GM20000 (cell line): Measurements from ENCODE around the gene HOXA3.

Experiments
- DNase-seq: peaks from one replicate; pipeline ENCODE4 v3.0.0; 2012; ENCODE audit warnings: low spot score
- TF ChIP-seq, protein P1 (sequence below): IDR thresholded peaks from 2 replicates; pipeline ENCODE4 v1.5.1; 2012; ENCODE audit warnings: mild to moderate bottlenecking, control low read depth; ENCODE audit errors: extremely low read depth, missing control alignments

Gene HOXA3

DNA sequence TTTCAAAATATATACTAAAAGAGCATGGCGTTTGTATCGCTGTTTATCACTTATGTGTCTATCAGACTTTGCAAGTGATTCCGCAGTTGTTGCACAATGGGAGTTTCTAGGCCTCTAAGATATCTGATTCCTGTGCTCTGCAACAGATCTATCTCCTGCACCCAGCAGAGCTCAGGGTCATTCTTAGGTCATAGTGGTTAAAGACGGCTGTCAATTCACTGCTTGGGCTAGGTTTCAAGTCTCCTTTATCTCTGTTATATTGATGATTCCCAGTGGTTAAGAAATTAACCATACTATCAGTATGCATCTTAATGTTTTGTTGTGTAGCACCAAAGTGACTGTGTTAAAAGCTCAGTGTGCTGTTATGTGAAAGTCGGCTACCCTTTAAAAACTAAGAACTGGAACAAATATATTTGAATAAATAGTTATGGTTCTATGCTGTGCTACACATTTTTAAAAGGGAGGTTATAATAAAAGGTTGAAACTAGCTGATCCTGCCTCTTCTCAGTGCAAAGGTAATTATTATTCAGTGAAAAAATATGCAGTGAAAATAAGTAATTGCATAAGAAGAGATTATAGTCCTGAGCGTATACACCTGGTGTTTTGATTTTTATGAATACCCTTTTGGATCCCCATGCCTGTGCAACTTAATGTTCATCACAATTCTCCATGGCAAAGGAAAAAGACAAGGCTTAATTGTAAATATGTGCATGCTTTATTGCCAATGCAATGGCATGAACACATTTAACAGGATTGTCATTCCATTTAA, 80.6 kb downstream of the HOXA3 start:
- DNase-seq, result no peak
- TF ChIP-seq, protein P1, sequence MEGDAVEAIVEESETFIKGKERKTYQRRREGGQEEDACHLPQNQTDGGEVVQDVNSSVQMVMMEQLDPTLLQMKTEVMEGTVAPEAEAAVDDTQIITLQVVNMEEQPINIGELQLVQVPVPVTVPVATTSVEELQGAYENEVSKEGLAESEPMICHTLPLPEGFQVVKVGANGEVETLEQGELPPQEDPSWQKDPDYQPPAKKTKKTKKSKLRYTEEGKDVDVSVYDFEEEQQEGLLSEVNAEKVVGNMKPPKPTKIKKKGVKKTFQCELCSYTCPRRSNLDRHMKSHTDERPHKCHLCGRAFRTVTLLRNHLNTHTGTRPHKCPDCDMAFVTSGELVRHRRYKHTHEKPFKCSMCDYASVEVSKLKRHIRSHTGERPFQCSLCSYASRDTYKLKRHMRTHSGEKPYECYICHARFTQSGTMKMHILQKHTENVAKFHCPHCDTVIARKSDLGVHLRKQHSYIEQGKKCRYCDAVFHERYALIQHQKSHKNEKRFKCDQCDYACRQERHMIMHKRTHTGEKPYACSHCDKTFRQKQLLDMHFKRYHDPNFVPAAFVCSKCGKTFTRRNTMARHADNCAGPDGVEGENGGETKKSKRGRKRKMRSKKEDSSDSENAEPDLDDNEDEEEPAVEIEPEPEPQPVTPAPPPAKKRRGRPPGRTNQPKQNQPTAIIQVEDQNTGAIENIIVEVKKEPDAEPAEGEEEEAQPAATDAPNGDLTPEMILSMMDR, result no peak

DNA sequence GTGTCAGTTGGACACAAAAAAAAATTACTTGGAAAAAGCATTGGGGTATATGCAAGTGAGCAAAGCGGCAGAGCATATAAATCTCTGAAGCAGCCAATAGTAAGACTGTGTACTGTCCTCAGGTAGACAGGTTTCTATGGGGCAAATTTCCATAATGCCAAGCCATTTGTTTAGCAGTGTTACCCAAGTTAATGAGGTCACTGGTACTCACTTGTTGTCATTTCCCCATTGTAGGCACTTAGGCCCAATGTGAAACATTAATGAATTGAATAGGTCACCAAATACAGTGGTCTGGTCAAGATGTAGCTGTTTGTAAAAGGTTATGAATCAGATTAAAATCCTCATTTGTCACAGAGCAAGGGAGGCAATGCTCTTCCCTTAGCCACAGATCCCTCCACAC, 84.1 kb downstream of the HOXA3 start:
- TF ChIP-seq, protein P1, result no peak
- DNase-seq, result no peak

DNA sequence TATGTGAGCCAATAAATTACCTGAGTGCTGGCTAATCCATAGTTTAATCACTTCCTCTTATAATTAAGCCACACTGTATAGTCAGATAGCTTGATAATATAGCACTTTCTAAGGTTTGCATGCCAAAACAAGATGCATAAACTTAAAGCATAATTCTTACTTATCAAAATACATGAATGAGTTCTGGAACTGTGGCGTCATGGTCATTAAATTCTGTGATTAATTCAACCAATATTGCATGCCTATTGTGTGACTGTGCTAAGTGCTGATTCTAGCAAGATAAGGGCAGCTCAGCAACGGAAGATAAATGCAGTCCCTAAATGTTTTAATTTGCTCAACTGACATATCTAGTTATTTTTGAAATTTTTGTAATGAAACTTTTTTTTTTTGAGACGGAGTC, 86.2 kb downstream of the HOXA3 start:
- TF ChIP-seq, protein P1, result no peak
- DNase-seq, result no peak

DNA sequence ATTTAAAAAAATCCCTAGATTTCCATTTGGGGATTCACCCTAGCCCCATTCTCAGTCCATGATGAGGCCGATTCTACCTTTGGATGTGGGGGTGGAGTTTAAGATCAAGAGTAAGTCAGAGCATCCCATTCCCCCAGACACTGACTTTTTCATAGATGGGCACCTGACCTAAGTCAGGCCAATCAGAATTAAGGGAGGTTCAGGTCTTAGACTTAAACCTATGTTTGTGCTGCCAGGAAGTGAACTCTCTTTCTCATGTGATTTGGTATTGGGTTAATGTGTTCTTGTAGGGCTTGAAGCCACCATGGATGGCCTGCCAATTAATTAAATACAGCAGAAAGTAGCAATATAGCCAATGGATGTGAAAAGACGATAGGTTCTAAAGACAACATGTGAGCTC, 86.7 kb downstream of the HOXA3 start:
- DNase-seq, result no peak
- TF ChIP-seq, protein P1, result no peak

DNA sequence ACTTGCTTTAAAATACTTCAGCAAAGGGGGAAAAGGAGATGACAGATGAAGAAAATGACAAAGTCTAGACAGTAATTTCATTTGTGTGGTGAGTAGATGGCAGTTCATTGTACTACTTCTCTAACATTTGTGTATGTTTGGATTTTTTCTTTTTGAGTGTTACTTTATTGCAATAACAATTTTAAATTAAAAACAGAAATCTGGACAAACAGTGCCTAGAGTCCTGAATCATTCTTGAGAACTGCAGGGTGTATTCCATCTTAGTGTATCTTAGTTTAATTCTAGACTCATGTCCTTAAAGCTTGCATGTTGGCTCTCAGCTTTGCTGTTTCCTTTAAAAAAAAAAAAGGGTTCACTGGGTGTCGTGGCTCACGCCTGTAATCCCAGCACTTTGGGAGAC, 87.7 kb downstream of the HOXA3 start:
- TF ChIP-seq, protein P1, result no peak
- no peak for DNase-seq

DNA sequence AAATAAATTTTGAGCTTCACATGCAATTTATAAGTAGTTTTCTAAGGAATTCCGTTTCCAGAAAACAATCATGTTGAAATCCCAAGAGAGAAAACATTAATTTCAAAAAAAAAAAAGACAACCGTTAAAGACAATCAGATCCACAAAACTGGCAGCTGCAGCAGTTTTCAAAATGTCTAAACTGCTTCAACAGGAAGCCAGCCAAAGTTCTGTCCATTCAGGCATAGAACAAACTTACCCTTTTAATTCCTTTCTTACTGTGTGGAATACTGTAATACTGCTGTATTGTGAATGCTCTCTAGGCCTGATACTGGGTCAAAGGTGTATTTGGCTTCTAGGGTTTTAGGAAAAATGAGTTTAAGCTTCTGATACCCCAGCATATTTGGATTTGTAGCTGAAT, 88.2 kb downstream of the HOXA3 start:
- DNase-seq, result no peak
- TF ChIP-seq, protein P1, result no peak

DNA sequence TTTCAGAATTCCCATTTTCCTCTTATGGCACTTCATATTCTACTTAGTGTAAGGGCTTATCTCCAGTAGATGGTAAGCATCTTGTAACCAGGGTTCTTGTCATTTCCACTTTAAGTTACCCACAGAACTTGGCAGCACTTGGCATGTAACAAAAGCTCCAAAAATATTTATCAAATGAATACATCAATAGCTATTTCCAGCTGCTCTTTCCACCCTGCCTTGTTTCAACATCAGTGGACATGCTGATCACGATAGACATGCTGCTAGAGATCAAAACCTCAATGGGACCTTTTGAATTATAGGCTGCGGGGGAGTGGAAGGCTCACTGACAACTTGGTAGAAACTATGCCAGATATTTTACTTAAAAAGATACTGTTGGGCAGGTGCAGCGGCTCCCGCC, 89.4 kb downstream of the HOXA3 start:
- no peak for DNase-seq
- TF ChIP-seq, protein P1, result no peak
